GM23338 (cell line): Measurements from ENCODE around the gene ARID1B. TPM values are rescaled to one million over a fixed set of nuclear protein-coding genes. Genes with fewer than 3 reads are reported as not detected.

ENCODE experiments used
- ATAC-seq: fragments of 200-7000 bp; cut with Tn5 transposase; 3 replicates; pipeline ENCODE4 v1.9.1; 2020
- DNase-seq: peaks from one replicate; pipeline ENCODE4 v3.0.0-alpha.2; 2015; ENCODE audit warnings: low spot score
- H2AFZ ChIP-seq: fragments of 200-600 bp; sonication (generic); 2 replicates; pipeline ENCODE4 v1.8.0; 2016; ENCODE audit warnings: antibody characterized with exemption, mild to moderate bottlenecking, moderate library complexity
- H3F3A ChIP-seq: fragments of 200-600 bp; sonication (generic); replicated peaks from 2 replicates; pipeline ENCODE4 v1.8.0; 2017; ENCODE audit warnings: antibody characterized with exemption, mixed run types, low read depth
- H3K27ac ChIP-seq: fragments of 200-600 bp; sonication (generic); 2 replicates; pipeline ENCODE4 v1.6.1; 2016; ENCODE audit warnings: low read depth
- H3K27me3 ChIP-seq: fragments of 200-600 bp; sonication (generic); 2 replicates; pipeline ENCODE4 v1.8.0; 2016; ENCODE audit warnings: mild to moderate bottlenecking, mixed run types, moderate library complexity; ENCODE audit not compliant: insufficient read depth
- H3K36me3 ChIP-seq: fragments of 200-600 bp; sonication (generic); 2 replicates; pipeline ENCODE4 v1.8.0; 2016; ENCODE audit warnings: mild to moderate bottlenecking; ENCODE audit not compliant: insufficient read depth
- H3K4me1 ChIP-seq: fragments of 200-600 bp; sonication (generic); 2 replicates; pipeline ENCODE4 v1.8.0; 2016; ENCODE audit warnings: mild to moderate bottlenecking, moderate library complexity; ENCODE audit not compliant: insufficient read depth
- H3K4me2 ChIP-seq: fragments of 200-600 bp; sonication (generic); 2 replicates; pipeline ENCODE4 v1.7.1; 2017; ENCODE audit warnings: mixed run types
- H3K4me3 ChIP-seq: fragments of 200-600 bp; sonication (generic); 2 replicates; pipeline ENCODE4 v1.6.1; 2016; ENCODE audit warnings: mixed run types
- H3K79me2 ChIP-seq: fragments of 200-600 bp; sonication (generic); replicated peaks from 2 replicates; pipeline ENCODE4 v1.8.0; 2017; ENCODE audit warnings: mild to moderate bottlenecking; ENCODE audit not compliant: insufficient read depth
- H3K9me2 ChIP-seq: fragments of 200-600 bp; sonication (generic); 2 replicates; pipeline ENCODE4 v1.8.0; 2017; ENCODE audit not compliant: insufficient read depth
- H4K20me1 ChIP-seq: fragments of 200-600 bp; sonication (generic); replicated peaks from 2 replicates; pipeline ENCODE4 v1.8.0; 2017; ENCODE audit warnings: mild to moderate bottlenecking; ENCODE audit not compliant: insufficient read depth
- H3K27ac Mint-ChIP-seq: 2 replicates; pipeline ENCODE4 v1.8.0; 2020; ENCODE audit warnings: inconsistent platforms, mild to moderate bottlenecking, moderate library complexity, mixed read lengths
- H3K27me3 Mint-ChIP-seq: 3 replicates; pipeline ENCODE4 v1.8.0; 2022; ENCODE audit warnings: low read depth, mild to moderate bottlenecking, moderate library complexity, mixed read lengths, inconsistent platforms; ENCODE audit not compliant: insufficient read depth, poor library complexity
- H3K36me3 Mint-ChIP-seq: 3 replicates; pipeline ENCODE4 v1.8.0; 2021; ENCODE audit warnings: low read depth, mild to moderate bottlenecking, inconsistent platforms, moderate library complexity, mixed read lengths
- H3K4me1 Mint-ChIP-seq: 3 replicates; pipeline ENCODE4 v1.8.0; 2020; ENCODE audit warnings: mild to moderate bottlenecking, inconsistent platforms, mixed read lengths
- H3K4me3 Mint-ChIP-seq: 3 replicates; pipeline ENCODE4 v1.8.0; 2021; ENCODE audit warnings: moderate library complexity, mild to moderate bottlenecking, inconsistent platforms, mixed read lengths
- H3K9me3 Mint-ChIP-seq: 3 replicates; pipeline ENCODE4 v1.8.0; 2020; ENCODE audit warnings: moderate library complexity, mild to moderate bottlenecking, inconsistent platforms, mixed read lengths
- CREB1 ChIP-seq: fragments of 250-450 bp; sonication (Bioruptor Pico); IDR thresholded peaks from 2 replicates; pipeline ENCODE4 v1.5.0; 2020; ENCODE audit warnings: low read depth, mild to moderate bottlenecking, moderate library complexity
- CTCF ChIP-seq, 2 experiments: fragments of 200-600 bp in 1 of 2; sonication (generic) in 1 of 2; conservative IDR thresholded peaks; 2 replicates each; pipeline versions ENCODE4 v1.5.1 to v1.6.1; 2016 to 2017; ENCODE audit warnings: antibody characterized with exemption in 2 of 2, low read depth in 2 of 2, mild to moderate bottlenecking in 2 of 2, moderate library complexity in 1 of 2
- EZH2 ChIP-seq: fragments of 200-600 bp; sonication (generic); IDR thresholded peaks from one replicate; pipeline ENCODE4 v1.8.0; 2017; ENCODE audit warnings: antibody characterized with exemption, mild to moderate bottlenecking, low read depth; ENCODE audit not compliant: unreplicated experiment
- EZH2phosphoT487 ChIP-seq: fragments of 200-600 bp; sonication (generic); IDR thresholded peaks from one replicate; pipeline ENCODE4 v1.8.1; 2018; ENCODE audit warnings: antibody characterized with exemption; ENCODE audit not compliant: unreplicated experiment
- JUNB ChIP-seq: IDR thresholded peaks from one replicate; pipeline ENCODE4 v1.6.1; 2016; ENCODE audit warnings: antibody characterized with exemption; ENCODE audit not compliant: unreplicated experiment
- NANOG ChIP-seq: IDR thresholded peaks from 2 replicates; pipeline ENCODE4 v1.6.1; 2016; ENCODE audit warnings: antibody characterized with exemption, borderline replicate concordance
- POLR2AphosphoS5 ChIP-seq: IDR thresholded peaks from 2 replicates; pipeline ENCODE4 v1.6.1; 2016; ENCODE audit warnings: antibody characterized with exemption, low read depth
- STAT1 ChIP-seq: IDR thresholded peaks from one replicate; pipeline ENCODE4 v1.6.1; 2016; ENCODE audit warnings: antibody characterized with exemption; ENCODE audit not compliant: unreplicated experiment
- ZNF114 ChIP-seq: fragments of 250-450 bp; sonication (Bioruptor Pico); IDR thresholded peaks from 2 replicates; pipeline ENCODE4 v1.5.0; 2020; ENCODE audit warnings: mild to moderate bottlenecking, moderate library complexity
- ZNF331 ChIP-seq: fragments of 250-450 bp; sonication (Bioruptor Pico); IDR thresholded peaks from 2 replicates; pipeline ENCODE4 v1.5.0; 2020; ENCODE audit warnings: low read depth, mild to moderate bottlenecking, moderate library complexity
- polyA plus RNA-seq: library from polyadenylated mRNA; unstranded; fragments of >200 nt; fragmentation: Nextera tagmentation; extraction: Ambion mirVana; gene quantifications from 2 replicates; pipeline ENCODE4 v1.2.1, GENCODE V29; 2016
- total RNA-seq: library from RNA; depleted of rRNA; stranded (reverse); fragments of >200 nt; shearing (Covaris generic); gene quantifications from 2 replicates; pipeline ENCODE4 v1.2.3, GENCODE V29; 2014
- TF ChIP-seq, protein P1 (sequence below): IDR thresholded peaks from one replicate; pipeline ENCODE4 v1.6.1; 2018; ENCODE audit warnings: antibody characterized with exemption; ENCODE audit not compliant: unreplicated experiment
- TF ChIP-seq, protein P2 (sequence below): IDR thresholded peaks from 2 replicates; pipeline ENCODE4 v1.6.1; 2016; ENCODE audit warnings: antibody characterized with exemption
- TF ChIP-seq, protein P3 (sequence below): fragments of 250-450 bp; sonication (Bioruptor Pico); IDR thresholded peaks from 2 replicates; pipeline ENCODE4 v1.5.0; 2020; ENCODE audit warnings: mild to moderate bottlenecking, moderate library complexity

The ARID1B gene
- total and polyA plus RNA-seq, 2 experiments from 2014 or later: 59.3 to 72.2 TPM

DNA sequence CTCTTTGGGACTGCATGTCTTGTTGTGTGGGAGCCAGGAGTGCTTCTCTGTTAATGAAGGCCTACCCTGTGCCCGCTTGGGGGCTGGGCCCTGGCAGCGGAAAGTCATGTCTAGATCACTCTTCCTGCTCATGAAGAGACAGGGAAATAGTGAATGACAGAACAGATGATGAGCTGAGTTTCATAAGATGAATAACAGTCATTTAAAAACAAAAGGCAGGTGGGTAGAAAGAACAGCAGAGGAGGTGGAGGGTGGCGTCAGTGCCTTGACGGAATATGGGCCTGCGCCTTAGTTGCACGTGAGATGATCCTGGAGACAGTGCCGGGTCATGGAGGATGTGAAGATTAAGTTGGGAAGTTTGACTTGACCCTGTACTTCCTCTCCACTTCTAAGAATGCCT, 85.5 kb downstream of the ARID1B start:
- Histone ChIP-seq H2AFZ (no peak overlapping the region), H3K27ac (no peak overlapping the region), H3K4me1 (peaks cover 36% of the 10 kb centered on the region), H4K20me1 (peaks cover 30% of the 10 kb centered on the region), H3K4me3 (no peak overlapping the region), H3K36me3 (no peaks in the 10 kb centered on the region), H3K79me2 (peaks cover 100% of the 10 kb centered on the region), H3F3A (no peaks in the 10 kb centered on the region), H3K27me3 (no peaks in the 10 kb centered on the region), H3K4me2 (peak overlapping the region; percentile 45; the same call in 1 of the 2 replicates), H3K9me2 (peaks cover 6% of the 10 kb centered on the region)
- TF ChIP-seq NANOG (no peak), CREB1 (no peak), ZNF114 (no peak), STAT1 (no peak), EZH2phosphoT487 (no peak), POLR2AphosphoS5 (no peak), CTCF (conservative IDR thresholded peaks at IDR 0.05; ENCODE audit: low read depth in 2 of 2) (no peak), ZNF331 (CRISPR knock-in tag) (no peak), EZH2 (no peak), JUNB (no peak)
- TF ChIP-seq, protein P1, sequence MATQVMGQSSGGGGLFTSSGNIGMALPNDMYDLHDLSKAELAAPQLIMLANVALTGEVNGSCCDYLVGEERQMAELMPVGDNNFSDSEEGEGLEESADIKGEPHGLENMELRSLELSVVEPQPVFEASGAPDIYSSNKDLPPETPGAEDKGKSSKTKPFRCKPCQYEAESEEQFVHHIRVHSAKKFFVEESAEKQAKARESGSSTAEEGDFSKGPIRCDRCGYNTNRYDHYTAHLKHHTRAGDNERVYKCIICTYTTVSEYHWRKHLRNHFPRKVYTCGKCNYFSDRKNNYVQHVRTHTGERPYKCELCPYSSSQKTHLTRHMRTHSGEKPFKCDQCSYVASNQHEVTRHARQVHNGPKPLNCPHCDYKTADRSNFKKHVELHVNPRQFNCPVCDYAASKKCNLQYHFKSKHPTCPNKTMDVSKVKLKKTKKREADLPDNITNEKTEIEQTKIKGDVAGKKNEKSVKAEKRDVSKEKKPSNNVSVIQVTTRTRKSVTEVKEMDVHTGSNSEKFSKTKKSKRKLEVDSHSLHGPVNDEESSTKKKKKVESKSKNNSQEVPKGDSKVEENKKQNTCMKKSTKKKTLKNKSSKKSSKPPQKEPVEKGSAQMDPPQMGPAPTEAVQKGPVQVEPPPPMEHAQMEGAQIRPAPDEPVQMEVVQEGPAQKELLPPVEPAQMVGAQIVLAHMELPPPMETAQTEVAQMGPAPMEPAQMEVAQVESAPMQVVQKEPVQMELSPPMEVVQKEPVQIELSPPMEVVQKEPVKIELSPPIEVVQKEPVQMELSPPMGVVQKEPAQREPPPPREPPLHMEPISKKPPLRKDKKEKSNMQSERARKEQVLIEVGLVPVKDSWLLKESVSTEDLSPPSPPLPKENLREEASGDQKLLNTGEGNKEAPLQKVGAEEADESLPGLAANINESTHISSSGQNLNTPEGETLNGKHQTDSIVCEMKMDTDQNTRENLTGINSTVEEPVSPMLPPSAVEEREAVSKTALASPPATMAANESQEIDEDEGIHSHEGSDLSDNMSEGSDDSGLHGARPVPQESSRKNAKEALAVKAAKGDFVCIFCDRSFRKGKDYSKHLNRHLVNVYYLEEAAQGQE: no peak
- TF ChIP-seq, protein P2, sequence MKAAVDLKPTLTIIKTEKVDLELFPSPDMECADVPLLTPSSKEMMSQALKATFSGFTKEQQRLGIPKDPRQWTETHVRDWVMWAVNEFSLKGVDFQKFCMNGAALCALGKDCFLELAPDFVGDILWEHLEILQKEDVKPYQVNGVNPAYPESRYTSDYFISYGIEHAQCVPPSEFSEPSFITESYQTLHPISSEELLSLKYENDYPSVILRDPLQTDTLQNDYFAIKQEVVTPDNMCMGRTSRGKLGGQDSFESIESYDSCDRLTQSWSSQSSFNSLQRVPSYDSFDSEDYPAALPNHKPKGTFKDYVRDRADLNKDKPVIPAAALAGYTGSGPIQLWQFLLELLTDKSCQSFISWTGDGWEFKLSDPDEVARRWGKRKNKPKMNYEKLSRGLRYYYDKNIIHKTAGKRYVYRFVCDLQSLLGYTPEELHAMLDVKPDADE: no peak
- TF ChIP-seq, protein P3, sequence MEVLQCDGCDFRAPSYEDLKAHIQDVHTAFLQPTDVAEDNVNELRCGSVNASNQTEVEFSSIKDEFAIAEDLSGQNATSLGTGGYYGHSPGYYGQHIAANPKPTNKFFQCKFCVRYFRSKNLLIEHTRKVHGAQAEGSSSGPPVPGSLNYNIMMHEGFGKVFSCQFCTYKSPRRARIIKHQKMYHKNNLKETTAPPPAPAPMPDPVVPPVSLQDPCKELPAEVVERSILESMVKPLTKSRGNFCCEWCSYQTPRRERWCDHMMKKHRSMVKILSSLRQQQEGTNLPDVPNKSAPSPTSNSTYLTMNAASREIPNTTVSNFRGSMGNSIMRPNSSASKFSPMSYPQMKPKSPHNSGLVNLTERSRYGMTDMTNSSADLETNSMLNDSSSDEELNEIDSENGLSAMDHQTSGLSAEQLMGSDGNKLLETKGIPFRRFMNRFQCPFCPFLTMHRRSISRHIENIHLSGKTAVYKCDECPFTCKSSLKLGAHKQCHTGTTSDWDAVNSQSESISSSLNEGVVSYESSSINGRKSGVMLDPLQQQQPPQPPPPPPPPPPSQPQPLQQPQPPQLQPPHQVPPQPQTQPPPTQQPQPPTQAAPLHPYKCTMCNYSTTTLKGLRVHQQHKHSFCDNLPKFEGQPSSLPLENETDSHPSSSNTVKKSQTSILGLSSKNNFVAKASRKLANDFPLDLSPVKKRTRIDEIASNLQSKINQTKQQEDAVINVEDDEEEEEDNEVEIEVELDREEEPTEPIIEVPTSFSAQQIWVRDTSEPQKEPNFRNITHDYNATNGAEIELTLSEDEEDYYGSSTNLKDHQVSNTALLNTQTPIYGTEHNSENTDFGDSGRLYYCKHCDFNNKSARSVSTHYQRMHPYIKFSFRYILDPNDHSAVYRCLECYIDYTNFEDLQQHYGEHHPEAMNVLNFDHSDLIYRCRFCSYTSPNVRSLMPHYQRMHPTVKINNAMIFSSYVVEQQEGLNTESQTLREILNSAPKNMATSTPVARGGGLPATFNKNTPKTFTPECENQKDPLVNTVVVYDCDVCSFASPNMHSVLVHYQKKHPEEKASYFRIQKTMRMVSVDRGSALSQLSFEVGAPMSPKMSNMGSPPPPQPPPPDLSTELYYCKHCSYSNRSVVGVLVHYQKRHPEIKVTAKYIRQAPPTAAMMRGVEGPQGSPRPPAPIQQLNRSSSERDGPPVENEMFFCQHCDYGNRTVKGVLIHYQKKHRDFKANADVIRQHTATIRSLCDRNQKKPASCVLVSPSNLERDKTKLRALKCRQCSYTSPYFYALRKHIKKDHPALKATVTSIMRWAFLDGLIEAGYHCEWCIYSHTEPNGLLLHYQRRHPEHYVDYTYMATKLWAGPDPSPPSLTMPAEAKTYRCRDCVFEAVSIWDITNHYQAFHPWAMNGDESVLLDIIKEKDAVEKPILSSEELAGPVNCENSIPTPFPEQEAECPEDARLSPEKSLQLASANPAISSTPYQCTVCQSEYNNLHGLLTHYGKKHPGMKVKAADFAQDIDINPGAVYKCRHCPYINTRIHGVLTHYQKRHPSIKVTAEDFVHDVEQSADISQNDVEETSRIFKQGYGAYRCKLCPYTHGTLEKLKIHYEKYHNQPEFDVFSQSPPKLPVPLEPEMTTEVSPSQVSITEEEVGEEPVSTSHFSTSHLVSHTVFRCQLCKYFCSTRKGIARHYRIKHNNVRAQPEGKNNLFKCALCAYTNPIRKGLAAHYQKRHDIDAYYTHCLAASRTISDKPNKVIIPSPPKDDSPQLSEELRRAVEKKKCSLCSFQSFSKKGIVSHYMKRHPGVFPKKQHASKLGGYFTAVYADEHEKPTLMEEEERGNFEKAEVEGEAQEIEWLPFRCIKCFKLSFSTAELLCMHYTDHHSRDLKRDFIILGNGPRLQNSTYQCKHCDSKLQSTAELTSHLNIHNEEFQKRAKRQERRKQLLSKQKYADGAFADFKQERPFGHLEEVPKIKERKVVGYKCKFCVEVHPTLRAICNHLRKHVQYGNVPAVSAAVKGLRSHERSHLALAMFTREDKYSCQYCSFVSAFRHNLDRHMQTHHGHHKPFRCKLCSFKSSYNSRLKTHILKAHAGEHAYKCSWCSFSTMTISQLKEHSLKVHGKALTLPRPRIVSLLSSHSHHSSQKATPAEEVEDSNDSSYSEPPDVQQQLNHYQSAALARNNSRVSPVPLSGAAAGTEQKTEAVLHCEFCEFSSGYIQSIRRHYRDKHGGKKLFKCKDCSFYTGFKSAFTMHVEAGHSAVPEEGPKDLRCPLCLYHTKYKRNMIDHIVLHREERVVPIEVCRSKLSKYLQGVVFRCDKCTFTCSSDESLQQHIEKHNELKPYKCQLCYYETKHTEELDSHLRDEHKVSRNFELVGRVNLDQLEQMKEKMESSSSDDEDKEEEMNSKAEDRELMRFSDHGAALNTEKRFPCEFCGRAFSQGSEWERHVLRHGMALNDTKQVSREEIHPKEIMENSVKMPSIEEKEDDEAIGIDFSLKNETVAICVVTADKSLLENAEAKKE (CRISPR knock-in tag): no peak
- Mint-ChIP-seq H3K36me3 (no peaks in the 10 kb centered on the region; the same call in 2 of the 3 replicates), H3K4me1 (peaks cover 64% of the 10 kb centered on the region), H3K27me3 (peaks cover 10% of the 10 kb centered on the region), H3K4me3 (no peak overlapping the region), H3K9me3 (no peaks in the 10 kb centered on the region; the same call in 2 of the 3 replicates), H3K27ac (no peak overlapping the region)
- ATAC-seq (no peak), DNase-seq (no peak)
